Gastrocnemius medialis (tissue), 4 donors: ENCODE data around the gene ODC1.

Experiments used
- POLR2A ChIP-seq, 2 donors: fragments of 450-650 bp; IDR thresholded peaks; one replicate each; pipeline ENCODE4 v1.6.1; 2017; ENCODE audit warnings: antibody characterized with exemption in 2 of 2, mild to moderate bottlenecking in 2 of 2, moderate library complexity in 2 of 2
- TF ChIP-seq, protein P1 (sequence below), 5 experiments: fragments of 450-650 bp in 3 of 5; fragments of 200-600 bp in 2 of 5; sonication (generic) in 2 of 5; IDR thresholded peaks in 4 of 5; conservative IDR thresholded peaks in 1 of 5; 1 replicate in 4 of 5; 2 replicates in 1 of 5; pipeline ENCODE4 v1.5.1; 2016 to 2019; ENCODE audit warnings: antibody characterized with exemption in 5 of 5, mild to moderate bottlenecking in 3 of 5, moderate library complexity in 3 of 5

- TF ChIP-seq, protein P1, sequence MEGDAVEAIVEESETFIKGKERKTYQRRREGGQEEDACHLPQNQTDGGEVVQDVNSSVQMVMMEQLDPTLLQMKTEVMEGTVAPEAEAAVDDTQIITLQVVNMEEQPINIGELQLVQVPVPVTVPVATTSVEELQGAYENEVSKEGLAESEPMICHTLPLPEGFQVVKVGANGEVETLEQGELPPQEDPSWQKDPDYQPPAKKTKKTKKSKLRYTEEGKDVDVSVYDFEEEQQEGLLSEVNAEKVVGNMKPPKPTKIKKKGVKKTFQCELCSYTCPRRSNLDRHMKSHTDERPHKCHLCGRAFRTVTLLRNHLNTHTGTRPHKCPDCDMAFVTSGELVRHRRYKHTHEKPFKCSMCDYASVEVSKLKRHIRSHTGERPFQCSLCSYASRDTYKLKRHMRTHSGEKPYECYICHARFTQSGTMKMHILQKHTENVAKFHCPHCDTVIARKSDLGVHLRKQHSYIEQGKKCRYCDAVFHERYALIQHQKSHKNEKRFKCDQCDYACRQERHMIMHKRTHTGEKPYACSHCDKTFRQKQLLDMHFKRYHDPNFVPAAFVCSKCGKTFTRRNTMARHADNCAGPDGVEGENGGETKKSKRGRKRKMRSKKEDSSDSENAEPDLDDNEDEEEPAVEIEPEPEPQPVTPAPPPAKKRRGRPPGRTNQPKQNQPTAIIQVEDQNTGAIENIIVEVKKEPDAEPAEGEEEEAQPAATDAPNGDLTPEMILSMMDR (IDR thresholded peaks at IDR 0.05 in 4 of 5, conservative IDR thresholded peaks at IDR 0.05 in 1 of 5) = no peak
- TF ChIP-seq POLR2A (IDR thresholded peaks at IDR 0.05) = no peak
These were observed 28.8 kb upstream of the ODC1 start for GRCh38 chr2:10476723-10477442.
